Keratinocyte (primary cell): Measurements from ENCODE around the gene ZNF451. TPM values are rescaled to one million over a fixed set of nuclear protein-coding genes. Genes with fewer than 3 reads are reported as not detected.

Source experiments
- DNase-seq: peaks from one replicate; pipeline ENCODE4 v3.0.0-alpha.2; 2011; ENCODE audit warnings: low read depth, missing footprints, low spot score
- FAIRE-seq: peaks from 2 replicates; lab custom pipeline; 2011; peaks lifted over from hg19 to GRCh38; lab: Jason Lieb, UNC
- H2AFZ ChIP-seq: 2 replicates; pipeline ENCODE4 v1.6.0; 2012; ENCODE audit warnings: low read length, control low read depth, inconsistent platforms; ENCODE audit not compliant: control insufficient read depth
- H3K27ac ChIP-seq: 2 replicates; pipeline ENCODE4 v1.5.1; 2011; ENCODE audit warnings: low read length; ENCODE audit not compliant: control insufficient read depth, insufficient read depth
- H3K27me3 ChIP-seq: 3 replicates; pipeline ENCODE4 v1.6.0; 2011; ENCODE audit warnings: low read length; ENCODE audit not compliant: control insufficient read depth, insufficient read depth; ENCODE audit errors: extremely low read depth
- H3K36me3 ChIP-seq, 2 experiments: 2 replicates in 1 of 2; 3 replicates in 1 of 2; pipeline ENCODE4 v1.5.1; 2011; ENCODE audit warnings: low read length in 2 of 2, mild to moderate bottlenecking in 1 of 2; ENCODE audit not compliant: control insufficient read depth in 2 of 2, insufficient read depth in 2 of 2; ENCODE audit errors: extremely low read depth in 1 of 2
- H3K4me1 ChIP-seq: 3 replicates; pipeline ENCODE4 v1.5.1; 2011; ENCODE audit warnings: low read length; ENCODE audit not compliant: control insufficient read depth, insufficient read depth; ENCODE audit errors: extremely low read depth
- H3K4me2 ChIP-seq: 3 replicates; pipeline ENCODE4 v1.6.0; 2011; ENCODE audit warnings: low read depth, low read length; ENCODE audit not compliant: control insufficient read depth, insufficient read depth; ENCODE audit errors: extremely low read depth
- H3K4me3 ChIP-seq, 3 experiments: fragments of 200-600 bp in 1 of 3; sonication (generic) in 1 of 3; 2 replicates in 2 of 3; 3 replicates in 1 of 3; pipeline ENCODE4 v1.5.1; 2011 to 2016; ENCODE audit warnings: low read length in 3 of 3, mild to moderate bottlenecking in 3 of 3, control low read depth in 2 of 3, inconsistent platforms in 1 of 3, low read depth in 1 of 3, mixed read lengths in 1 of 3, mixed run types in 1 of 3, moderate library complexity in 1 of 3; ENCODE audit not compliant: control insufficient read depth in 2 of 3, insufficient read depth in 2 of 3; ENCODE audit errors: extremely low read depth in 1 of 3
- H3K79me2 ChIP-seq: 2 replicates; pipeline ENCODE4 v1.6.0; 2012; ENCODE audit warnings: low read length; ENCODE audit not compliant: control insufficient read depth, insufficient read depth
- H3K9ac ChIP-seq: 3 replicates; pipeline ENCODE4 v1.6.0; 2011; ENCODE audit warnings: low read length; ENCODE audit not compliant: control insufficient read depth, insufficient read depth; ENCODE audit errors: extremely low read depth
- H3K9me1 ChIP-seq: 3 replicates; pipeline ENCODE4 v1.6.0; 2011; ENCODE audit warnings: low read length; ENCODE audit not compliant: control insufficient read depth, insufficient read depth; ENCODE audit errors: extremely low read depth
- H3K9me3 ChIP-seq: 2 replicates; pipeline ENCODE4 v1.5.1; 2012; ENCODE audit warnings: low read depth, low read length; ENCODE audit not compliant: control insufficient read depth
- H4K20me1 ChIP-seq: 3 replicates; pipeline ENCODE4 v1.6.0; 2011; ENCODE audit warnings: low read length; ENCODE audit not compliant: control insufficient read depth, insufficient read depth; ENCODE audit errors: extremely low read depth
- EZH2 ChIP-seq: IDR thresholded peaks from one replicate; pipeline ENCODE4 v1.6.1; 2012; ENCODE audit warnings: inconsistent platforms, mild to moderate bottlenecking, low read length, moderate library complexity
- dilution Hi-C: fragments of 300-500 bp; cut with MboI; formaldehyde crosslinking; loops from one replicate; pipeline ENCODE4 v1.7.0; 2020; ENCODE audit warnings: low sequenced_read_pairs; ENCODE audit not compliant: extremely low pct_ligation_motif_present
- polyA plus RNA-seq, 5 experiments: library from polyadenylated mRNA; depleted of rRNA in 3 of 5; stranded (reverse) in 3 of 5; stranded (forward) in 1 of 5; unstranded in 1 of 5; fragments of >200 nt; gene quantifications; 1 replicate in 1 of 5; 2 replicates in 3 of 5; 3 replicates in 1 of 5; pipeline versions ENCODE4 v1.2.1 to v1.2.3, GENCODE V29; 2011 to 2012; ENCODE audit warnings: missing spikeins in 2 of 5, low read depth in 1 of 5, low replicate concordance in 1 of 5
- TF ChIP-seq, protein P1 (sequence below), 3 experiments: IDR thresholded peaks in 1 of 3; conservative IDR thresholded peaks in 1 of 3; optimal IDR thresholded peaks in 1 of 3; 2 replicates in 2 of 3; 3 replicates in 1 of 3; pipeline versions ENCODE3 to v1.5.1; 2011; ENCODE audit warnings: low read length in 3 of 3, mild to moderate bottlenecking in 3 of 3, moderate library complexity in 2 of 3, control low read depth in 1 of 3, inconsistent platforms in 1 of 3; ENCODE audit not compliant: insufficient read depth in 2 of 3; ENCODE audit errors: extremely low read depth in 1 of 3

ZNF451 gene
- polyA plus RNA-seq, 1 donor (not counting 4 experiments of a cell fraction or from before 2014, with no cell fraction given) = 32.1 TPM

DNA sequence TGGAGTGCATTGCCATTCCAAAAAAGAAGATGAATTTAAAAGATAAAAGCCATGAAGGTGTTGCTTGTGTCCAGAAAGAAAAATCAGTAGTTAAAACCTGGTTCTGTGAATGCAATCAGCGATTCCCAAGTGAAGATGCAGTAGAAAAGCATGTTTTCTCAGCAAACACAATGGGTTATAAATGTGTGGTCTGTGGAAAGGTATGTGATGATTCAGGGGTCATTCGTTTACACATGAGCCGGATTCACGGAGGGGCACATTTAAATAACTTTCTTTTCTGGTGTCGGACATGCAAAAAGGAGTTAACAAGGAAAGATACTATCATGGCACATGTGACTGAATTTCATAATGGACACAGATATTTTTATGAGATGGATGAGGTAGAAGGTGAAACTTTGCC, 57.4 kb downstream of the ZNF451 start:
- Histone ChIP-seq H3K9me3 (no peaks in the 10 kb centered on the region), H4K20me1 (no peaks in the 10 kb centered on the region), H3K4me3 (no peak overlapping the region), H2AFZ (no peak overlapping the region), H3K4me1 (no peaks in the 10 kb centered on the region), H3K36me3 (peaks cover 4 to 17% of the 10 kb centered on the region in 2 experiments), H3K9me1 (no peaks in the 10 kb centered on the region), H3K4me2 (no peak overlapping the region), H3K9ac (no peak overlapping the region), H3K79me2 (no peaks in the 10 kb centered on the region), H3K27ac (no peak overlapping the region), H3K27me3 (no peaks in the 10 kb centered on the region)
- dilution Hi-C loops = no loop called here
- TF ChIP-seq, protein P1, sequence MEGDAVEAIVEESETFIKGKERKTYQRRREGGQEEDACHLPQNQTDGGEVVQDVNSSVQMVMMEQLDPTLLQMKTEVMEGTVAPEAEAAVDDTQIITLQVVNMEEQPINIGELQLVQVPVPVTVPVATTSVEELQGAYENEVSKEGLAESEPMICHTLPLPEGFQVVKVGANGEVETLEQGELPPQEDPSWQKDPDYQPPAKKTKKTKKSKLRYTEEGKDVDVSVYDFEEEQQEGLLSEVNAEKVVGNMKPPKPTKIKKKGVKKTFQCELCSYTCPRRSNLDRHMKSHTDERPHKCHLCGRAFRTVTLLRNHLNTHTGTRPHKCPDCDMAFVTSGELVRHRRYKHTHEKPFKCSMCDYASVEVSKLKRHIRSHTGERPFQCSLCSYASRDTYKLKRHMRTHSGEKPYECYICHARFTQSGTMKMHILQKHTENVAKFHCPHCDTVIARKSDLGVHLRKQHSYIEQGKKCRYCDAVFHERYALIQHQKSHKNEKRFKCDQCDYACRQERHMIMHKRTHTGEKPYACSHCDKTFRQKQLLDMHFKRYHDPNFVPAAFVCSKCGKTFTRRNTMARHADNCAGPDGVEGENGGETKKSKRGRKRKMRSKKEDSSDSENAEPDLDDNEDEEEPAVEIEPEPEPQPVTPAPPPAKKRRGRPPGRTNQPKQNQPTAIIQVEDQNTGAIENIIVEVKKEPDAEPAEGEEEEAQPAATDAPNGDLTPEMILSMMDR (optimal IDR thresholded peaks at IDR 0.05 in 1 of 3, IDR thresholded peaks at IDR 0.05 in 1 of 3, conservative IDR thresholded peaks at IDR 0.05 in 1 of 3; ENCODE audit: extremely low read depth in 1 of 3, insufficient read depth in 2 of 3, low read length in 3 of 3) = no peak
- TF ChIP-seq EZH2 = no peak
- no peak for FAIRE-seq
- DNase-seq = no peak

DNA sequence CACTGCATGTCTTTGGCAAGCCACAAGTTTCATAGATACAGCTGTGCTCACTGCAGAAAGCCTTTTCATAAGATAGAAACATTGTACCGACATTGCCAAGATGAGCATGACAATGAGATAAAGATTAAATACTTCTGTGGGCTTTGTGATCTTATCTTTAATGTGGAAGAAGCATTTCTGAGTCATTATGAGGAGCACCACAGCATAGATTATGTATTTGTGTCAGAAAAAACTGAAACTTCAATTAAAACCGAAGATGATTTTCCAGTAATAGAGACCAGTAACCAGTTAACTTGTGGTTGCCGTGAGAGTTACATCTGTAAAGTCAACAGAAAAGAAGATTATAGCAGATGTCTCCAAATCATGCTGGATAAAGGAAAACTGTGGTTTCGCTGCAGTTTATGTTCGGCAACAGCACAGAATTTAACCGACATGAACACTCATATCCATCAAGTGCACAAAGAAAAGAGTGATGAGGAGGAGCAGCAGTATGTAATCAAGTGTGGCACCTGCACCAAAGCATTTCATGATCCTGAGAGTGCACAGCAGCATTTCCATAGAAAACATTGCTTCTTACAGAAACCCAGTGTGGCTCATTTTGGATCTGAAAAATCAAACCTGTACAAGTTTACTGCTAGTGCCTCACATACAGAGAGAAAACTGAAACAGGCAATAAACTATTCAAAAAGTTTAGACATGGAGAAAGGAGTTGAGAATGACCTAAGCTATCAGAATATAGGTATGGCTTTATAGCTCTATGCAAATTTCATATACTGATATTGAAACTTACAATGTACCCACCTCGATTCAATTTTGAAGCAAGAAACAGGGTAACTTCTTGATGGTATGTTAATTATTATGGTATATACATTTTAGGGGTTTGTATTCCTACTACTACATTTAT, 58.2 kb downstream of the ZNF451 start:
- Histone ChIP-seq H2AFZ (no peak overlapping the region), H3K36me3 (peaks cover 4 to 18% of the 10 kb centered on the region in 2 experiments), H3K4me1 (no peaks in the 10 kb centered on the region), H3K27me3 (no peaks in the 10 kb centered on the region), H3K9me3 (no peaks in the 10 kb centered on the region), H3K4me3 (no peak overlapping the region), H3K9ac (no peak overlapping the region), H3K9me1 (no peaks in the 10 kb centered on the region), H3K4me2 (no peak overlapping the region), H4K20me1 (no peaks in the 10 kb centered on the region), H3K79me2 (no peaks in the 10 kb centered on the region), H3K27ac (no peak overlapping the region)
- DNase-seq = no peak
- no peak for FAIRE-seq
- dilution Hi-C loops = no loop called here
- TF ChIP-seq, protein P1 (optimal IDR thresholded peaks at IDR 0.05 in 1 of 3, IDR thresholded peaks at IDR 0.05 in 1 of 3, conservative IDR thresholded peaks at IDR 0.05 in 1 of 3; ENCODE audit: extremely low read depth in 1 of 3, insufficient read depth in 2 of 3, low read length in 3 of 3) = no peak
- no peak for TF ChIP-seq EZH2
